ENCODE measurements around the gene HDAC4. TPM values are rescaled to one million over a fixed set of nuclear protein-coding genes. Genes with fewer than 3 reads are reported as not detected.

Gene HDAC4
- total and polyA plus RNA-seq, 10 of the 15 experiments (the other 5 are each of a cell fraction or from before 2014, with no cell fraction given) = 0.22 to 15.7 (median 4.8) TPM

DNA sequence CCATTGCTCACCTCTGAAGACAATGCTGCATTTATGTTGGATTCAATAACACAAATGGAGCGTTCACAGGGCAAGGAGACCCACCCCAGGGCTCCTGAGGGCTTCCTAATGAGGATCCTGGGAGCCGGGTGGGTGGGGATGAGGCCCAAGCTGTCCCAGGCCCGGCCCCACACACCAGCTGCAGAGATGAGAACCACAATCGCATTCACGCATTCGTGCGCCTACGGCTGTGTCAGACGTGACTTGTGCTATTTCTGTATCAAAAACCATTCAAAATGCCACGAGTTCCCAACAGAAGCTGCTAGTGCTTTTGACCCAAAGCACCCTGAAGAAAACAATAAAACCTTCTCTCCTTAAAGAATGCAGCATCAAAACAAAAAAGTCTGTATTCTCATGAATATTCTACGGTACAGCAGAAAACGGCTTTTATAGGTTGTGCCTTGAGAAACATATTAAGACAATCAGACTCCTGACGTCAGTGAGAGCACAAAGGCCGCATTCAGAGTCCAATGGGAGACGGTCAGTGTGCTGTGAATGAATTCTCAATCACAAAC, 205.4 kb downstream of the HDAC4 start (continued):
- TF ChIP-seq, protein P1, sequence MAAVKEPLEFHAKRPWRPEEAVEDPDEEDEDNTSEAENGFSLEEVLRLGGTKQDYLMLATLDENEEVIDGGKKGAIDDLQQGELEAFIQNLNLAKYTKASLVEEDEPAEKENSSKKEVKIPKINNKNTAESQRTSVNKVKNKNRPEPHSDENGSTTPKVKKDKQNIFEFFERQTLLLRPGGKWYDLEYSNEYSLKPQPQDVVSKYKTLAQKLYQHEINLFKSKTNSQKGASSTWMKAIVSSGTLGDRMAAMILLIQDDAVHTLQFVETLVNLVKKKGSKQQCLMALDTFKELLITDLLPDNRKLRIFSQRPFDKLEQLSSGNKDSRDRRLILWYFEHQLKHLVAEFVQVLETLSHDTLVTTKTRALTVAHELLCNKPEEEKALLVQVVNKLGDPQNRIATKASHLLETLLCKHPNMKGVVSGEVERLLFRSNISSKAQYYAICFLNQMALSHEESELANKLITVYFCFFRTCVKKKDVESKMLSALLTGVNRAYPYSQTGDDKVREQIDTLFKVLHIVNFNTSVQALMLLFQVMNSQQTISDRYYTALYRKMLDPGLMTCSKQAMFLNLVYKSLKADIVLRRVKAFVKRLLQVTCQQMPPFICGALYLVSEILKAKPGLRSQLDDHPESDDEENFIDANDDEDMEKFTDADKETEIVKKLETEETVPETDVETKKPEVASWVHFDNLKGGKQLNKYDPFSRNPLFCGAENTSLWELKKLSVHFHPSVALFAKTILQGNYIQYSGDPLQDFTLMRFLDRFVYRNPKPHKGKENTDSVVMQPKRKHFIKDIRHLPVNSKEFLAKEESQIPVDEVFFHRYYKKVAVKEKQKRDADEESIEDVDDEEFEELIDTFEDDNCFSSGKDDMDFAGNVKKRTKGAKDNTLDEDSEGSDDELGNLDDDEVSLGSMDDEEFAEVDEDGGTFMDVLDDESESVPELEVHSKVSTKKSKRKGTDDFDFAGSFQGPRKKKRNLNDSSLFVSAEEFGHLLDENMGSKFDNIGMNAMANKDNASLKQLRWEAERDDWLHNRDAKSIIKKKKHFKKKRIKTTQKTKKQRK (IDR thresholded peaks at IDR 0.05; ENCODE audit: low read depth, low read length) = no peak
- no peak for TF ChIP-seq ASH2L (IDR thresholded peaks at IDR 0.05; ENCODE audit: borderline replicate concordance, low read depth)

DNA sequence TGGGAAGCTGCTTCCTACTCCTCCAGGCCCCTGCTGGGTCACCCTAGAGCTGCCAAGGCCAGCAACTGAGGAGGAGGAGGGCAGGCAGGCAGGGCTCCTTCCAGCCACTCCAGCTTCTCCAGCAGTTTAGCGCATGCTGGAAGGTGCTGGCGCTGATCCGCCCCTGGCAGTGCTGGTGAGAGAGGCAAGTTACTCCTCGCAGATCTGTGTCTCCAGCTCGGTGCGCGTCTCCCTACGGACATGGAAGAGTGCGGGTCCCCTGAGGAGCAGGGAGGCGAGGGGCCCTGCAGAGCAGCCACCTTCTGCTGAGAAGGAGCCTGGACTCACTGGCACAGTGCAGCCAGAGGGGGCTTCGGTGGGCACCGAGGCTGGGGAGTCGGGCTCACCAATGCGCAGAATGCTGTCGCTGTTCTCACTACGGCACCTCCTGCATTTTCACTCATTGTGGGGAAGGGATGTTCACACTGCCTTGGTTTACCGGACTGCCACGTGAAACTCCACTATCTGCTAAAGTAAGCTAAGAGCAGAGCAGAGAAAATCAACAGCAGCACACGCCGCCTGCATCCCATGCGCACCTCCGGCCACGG, 206.0 kb downstream of the HDAC4 start:
- no peaks in the 10 kb centered on the region for H3K4me1 ChIP-seq (ENCODE audit: control insufficient read depth, insufficient read depth, low read length)
- ChIA-PET RAD21 (ENCODE audit: unreplicated experiment) (no interaction called here), POLR2A (no interaction called here), CTCF (interaction anchor here (0.6 to 1.6 kb wide), 2 partner anchors 26 to 51 kb away, joined by 3 read pairs; no protein-coding TSS in a partner anchor), SMC1A (ENCODE audit: uncharacterized antibody, unreplicated experiment) (no interaction called here)
- no peaks in the 10 kb centered on the region for H3K27me3 ChIP-seq (replicated peaks in 1 of 2; ENCODE audit: control insufficient read depth in 2 of 2, insufficient read depth in 2 of 2, low read length in 1 of 2)
- no peak for DNase-seq (ENCODE audit: low read depth, low spot score)
- BruUV-seq (replicated peaks) = no TSS peak
- H3K9ac ChIP-seq (ENCODE audit: control insufficient read depth, insufficient read depth, low read length) = no peak overlapping the region
- no peak for FAIRE-seq
- WGBS (ENCODE audit: insufficient coverage, insufficient replicate concordance, low lambda C conversion rate, missing lambda C conversion rate) = 88% methylated on average over 23 of the region's 23 CpGs
- no peak overlapping the region for H2AFZ ChIP-seq (ENCODE audit: control insufficient read depth, low read depth, low read length)
- H3K4me2 ChIP-seq (ENCODE audit: control insufficient read depth, insufficient read depth) = no peak overlapping the region
- no peaks in the 10 kb centered on the region; the same call in 2 of the 3 replicates for H3K9me3 ChIP-seq (replicated peaks; ENCODE audit: control insufficient read depth, insufficient read depth, low read length)
- no peak overlapping the region for H3K27ac ChIP-seq (ENCODE audit: control insufficient read depth, insufficient read depth)
- no peaks in the 10 kb centered on the region; the same call in 1 of the 2 replicates for H4K20me1 ChIP-seq (ENCODE audit: control insufficient read depth, insufficient read depth)
- H3K36me3 ChIP-seq (ENCODE audit: control insufficient read depth in 2 of 2, insufficient read depth in 2 of 2, low read length in 1 of 2) = peaks cover 0 to 2% of the 10 kb centered on the region in 2 experiments; a peak in 2 of 4 replicates
- TF ChIP-seq FOXM1 (IDR thresholded peaks at IDR 0.05; ENCODE audit: low read depth, low read length) (no peak), SIX5 (IDR thresholded peaks at IDR 0.05; ENCODE audit: low read depth, low read length, severe bottlenecking) (no peak), FOS (IDR thresholded peaks at IDR 0.05; ENCODE audit: borderline replicate concordance, extremely low read depth, insufficient read length) (no peak), IRF3 (IDR thresholded peaks at IDR 0.05) (no peak), ELK1 (IDR thresholded peaks at IDR 0.05; ENCODE audit: low read depth, low read length) (no peak), USF2 (IDR thresholded peaks at IDR 0.05; ENCODE audit: borderline replicate concordance, low read depth, low read length) (no peak), GABPA (IDR thresholded peaks at IDR 0.05; ENCODE audit: low read depth) (no peak), KAT2A (conservative IDR thresholded peaks at IDR 0.05; ENCODE audit: control insufficient read depth, low read depth, low read length) (no peak)
- no peak overlapping the region for H3K4me3 ChIP-seq
- no peaks in the 10 kb centered on the region for H3K79me2 ChIP-seq (ENCODE audit: control insufficient read depth, insufficient read depth, low read length)
- in situ Hi-C loops (cut with MboI) = no loop called here
- no peak for ATAC-seq
- intact Hi-C loops (cut with micrococcal nuclease; ENCODE audit: unreplicated experiment) = no loop called here

Data from GM12878 (cell line).